C4-2B (cell line): ENCODE results near the gene MED16.

ENCODE experiments used
- H3K27ac ChIP-seq: fragments of 450-650 bp; 2 replicates; pipeline ENCODE4 v1.5.1; 2017
- ZFX ChIP-seq: fragments of 450-650 bp; IDR thresholded peaks from 2 replicates; pipeline ENCODE4 v1.6.1; 2017
- TF ChIP-seq, protein P1 (sequence below): fragments of 450-650 bp; conservative IDR thresholded peaks from 2 replicates; pipeline ENCODE4 v1.5.1; 2017; ENCODE audit warnings: mild to moderate bottlenecking

The MED16 gene

GRCh38 chr19:876089-876488 lies 16.9 kb downstream of the MED16 start:
- no peak overlapping the region for H3K27ac ChIP-seq
- TF ChIP-seq, protein P1, sequence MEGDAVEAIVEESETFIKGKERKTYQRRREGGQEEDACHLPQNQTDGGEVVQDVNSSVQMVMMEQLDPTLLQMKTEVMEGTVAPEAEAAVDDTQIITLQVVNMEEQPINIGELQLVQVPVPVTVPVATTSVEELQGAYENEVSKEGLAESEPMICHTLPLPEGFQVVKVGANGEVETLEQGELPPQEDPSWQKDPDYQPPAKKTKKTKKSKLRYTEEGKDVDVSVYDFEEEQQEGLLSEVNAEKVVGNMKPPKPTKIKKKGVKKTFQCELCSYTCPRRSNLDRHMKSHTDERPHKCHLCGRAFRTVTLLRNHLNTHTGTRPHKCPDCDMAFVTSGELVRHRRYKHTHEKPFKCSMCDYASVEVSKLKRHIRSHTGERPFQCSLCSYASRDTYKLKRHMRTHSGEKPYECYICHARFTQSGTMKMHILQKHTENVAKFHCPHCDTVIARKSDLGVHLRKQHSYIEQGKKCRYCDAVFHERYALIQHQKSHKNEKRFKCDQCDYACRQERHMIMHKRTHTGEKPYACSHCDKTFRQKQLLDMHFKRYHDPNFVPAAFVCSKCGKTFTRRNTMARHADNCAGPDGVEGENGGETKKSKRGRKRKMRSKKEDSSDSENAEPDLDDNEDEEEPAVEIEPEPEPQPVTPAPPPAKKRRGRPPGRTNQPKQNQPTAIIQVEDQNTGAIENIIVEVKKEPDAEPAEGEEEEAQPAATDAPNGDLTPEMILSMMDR, result no peak
- no peak for TF ChIP-seq ZFX

DNA sequence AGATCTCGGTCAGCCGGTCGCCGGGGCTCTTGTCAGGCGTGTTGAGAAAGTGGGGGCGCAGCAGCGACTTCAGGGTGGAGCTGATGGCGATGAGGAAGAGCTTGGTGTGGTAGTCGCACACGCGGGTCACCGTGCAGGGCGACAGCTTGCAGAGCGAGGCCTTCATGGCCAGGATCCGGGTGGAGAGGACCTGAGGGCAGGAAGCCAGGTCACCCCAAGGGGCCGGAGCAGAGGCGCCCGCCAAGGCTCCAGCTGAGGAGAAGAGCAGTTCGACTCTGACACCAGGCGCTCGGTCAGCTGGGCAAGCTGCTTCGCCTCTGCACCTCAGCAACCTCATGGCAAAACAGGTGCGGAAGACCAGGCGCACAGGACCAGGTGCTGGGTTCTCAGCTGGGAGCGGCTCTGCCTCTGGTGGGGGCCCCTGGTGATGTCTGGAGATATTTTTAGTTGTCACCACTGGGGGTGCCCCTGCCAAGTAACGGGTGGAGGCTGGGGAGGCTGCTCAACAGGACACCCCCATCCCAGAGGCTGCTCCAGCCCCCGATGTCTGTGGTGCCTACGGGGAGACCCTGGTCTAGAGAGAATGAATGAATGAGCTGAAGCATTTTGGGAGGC lies 17.6 kb downstream of the MED16 start:
- H3K27ac ChIP-seq, result no peak overlapping the region
- TF ChIP-seq ZFX, result no peak
- TF ChIP-seq, protein P1, result no peak

- no peak overlapping the region for H3K27ac ChIP-seq
- TF ChIP-seq ZFX, result no peak
- TF ChIP-seq, protein P1, result no peak
Measured at GRCh38 chr19:873561-874041, 19.4 kb downstream of the MED16 start.

DNA sequence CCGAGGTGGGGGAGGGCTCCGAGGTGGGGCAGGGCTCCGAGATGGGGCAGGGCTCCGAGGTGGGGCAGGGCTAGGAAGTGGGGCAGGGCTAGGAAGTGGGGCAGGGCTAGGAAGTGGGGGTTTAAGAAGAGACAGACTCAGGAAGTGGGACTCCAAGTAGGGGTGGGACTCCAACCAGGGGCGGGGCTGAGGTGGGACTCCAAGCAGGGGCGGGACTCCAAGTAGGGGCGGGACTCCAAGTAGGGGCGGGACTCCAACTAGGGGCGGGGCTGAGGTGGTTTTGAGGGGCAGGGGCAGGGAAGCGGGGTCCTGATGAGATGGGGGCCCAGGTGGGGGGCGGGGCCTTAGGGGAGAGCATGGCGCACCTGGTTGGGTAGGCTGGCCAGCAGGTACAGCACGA lies 19.9 kb downstream of the MED16 start:
- no peak overlapping the region for H3K27ac ChIP-seq
- TF ChIP-seq, protein P1, result no peak
- no peak for TF ChIP-seq ZFX

GRCh38 chr19:872266-872951 lies 20.6 kb downstream of the MED16 start:
- TF ChIP-seq, protein P1, result no peak
- TF ChIP-seq ZFX, result no peak
- H3K27ac ChIP-seq, result peak overlapping the region; percentile 6

GRCh38 chr19:871446-872265 lies 21.3 kb downstream of the MED16 start:
- TF ChIP-seq, protein P1, result no peak
- no peak for TF ChIP-seq ZFX
- H3K27ac ChIP-seq, result peak overlapping the region; percentile 6

- TF ChIP-seq, protein P1, result no peak
- no peak for TF ChIP-seq ZFX
- H3K27ac ChIP-seq, result no peak overlapping the region
Measured at GRCh38 chr19:870963-871401, 22.0 kb downstream of the MED16 start.
